Activated T-helper 17 cell treated with anti-CD3 and anti-CD28 coated beads, Interleukin-2, amount 50 U/mL, for 72 hours (primary cell): ENCODE data around the gene MVK. TPM values are rescaled to one million over a fixed set of nuclear protein-coding genes. Genes with fewer than 3 reads are reported as not detected.

ENCODE experiments used
- ATAC-seq: fragments of 150-1000 bp; cut with Tn5 transposase; replicated peaks from 2 replicates; pipeline ENCODE4 v1.10.0; 2021; ENCODE audit warnings: mild to moderate bottlenecking, moderate library complexity
- H3K27ac Mint-ChIP-seq: one replicate; pipeline ENCODE4 v1.8.0; 2022; ENCODE audit warnings: mixed read lengths
- H3K27me3 Mint-ChIP-seq: one replicate; pipeline ENCODE4 v1.8.0; 2022; ENCODE audit warnings: mixed read lengths
- H3K36me3 Mint-ChIP-seq: one replicate; pipeline ENCODE4 v1.8.0; 2022; ENCODE audit warnings: low read depth, mild to moderate bottlenecking, mixed read lengths
- H3K4me1 Mint-ChIP-seq: one replicate; pipeline ENCODE4 v1.8.0; 2022; ENCODE audit warnings: mixed read lengths
- H3K4me3 Mint-ChIP-seq: one replicate; pipeline ENCODE4 v1.8.0; 2022; ENCODE audit warnings: mild to moderate bottlenecking, mixed read lengths
- H3K9me3 Mint-ChIP-seq: one replicate; pipeline ENCODE4 v1.8.0; 2022; ENCODE audit warnings: mixed read lengths
- total RNA-seq, 2 donors: library from RNA; stranded (reverse); gene quantifications; one replicate each; pipeline ENCODE4 v1.2.3, GENCODE V29; 2022

The MVK gene
- total RNA-seq, 2 donors from 2014 or later: 10.7 to 15.6 TPM

GRCh38 chr12:109583733-109584132 lies 10.1 kb downstream of the MVK start:
- Mint-ChIP-seq H3K4me1 (no peaks in the 10 kb centered on the region), H3K27me3 (no peaks in the 10 kb centered on the region), H3K27ac (no peak overlapping the region), H3K36me3 (peaks cover 50% of the 10 kb centered on the region), H3K4me3 (no peak overlapping the region), H3K9me3 (no peaks in the 10 kb centered on the region)
- ATAC-seq: no peak

GRCh38 chr12:109586385-109587296 lies 13.0 kb downstream of the MVK start:
- no peaks in the 10 kb centered on the region for H3K9me3 Mint-ChIP-seq
- no peak overlapping the region for H3K4me3 Mint-ChIP-seq
- H3K36me3 Mint-ChIP-seq: peaks cover 27% of the 10 kb centered on the region
- H3K4me1 Mint-ChIP-seq: no peaks in the 10 kb centered on the region
- no peak overlapping the region for H3K27ac Mint-ChIP-seq
- ATAC-seq: no peak
- no peaks in the 10 kb centered on the region for H3K27me3 Mint-ChIP-seq

DNA sequence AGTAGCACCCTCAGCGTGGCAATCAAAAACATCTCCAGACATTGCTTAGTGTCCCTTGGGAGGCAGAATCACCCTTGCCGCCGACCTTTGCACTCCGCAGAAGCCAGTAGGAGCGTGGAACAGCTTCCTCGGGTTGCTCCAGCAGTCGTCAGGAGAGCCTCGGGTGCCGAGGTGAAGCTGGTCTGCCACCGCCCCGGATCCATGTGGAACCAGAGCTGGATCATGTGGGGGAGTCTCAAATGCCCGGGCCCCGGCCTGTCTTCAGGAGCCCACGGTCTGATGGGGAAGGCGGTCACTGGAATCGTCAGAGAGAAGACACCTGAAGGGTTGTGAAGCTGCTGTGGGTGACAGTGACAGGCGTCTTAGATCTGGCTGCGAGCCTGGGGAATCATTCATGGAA lies 14.3 kb downstream of the MVK start:
- Mint-ChIP-seq H3K27ac (no peak overlapping the region), H3K36me3 (peaks cover 15% of the 10 kb centered on the region), H3K27me3 (no peaks in the 10 kb centered on the region), H3K4me1 (no peaks in the 10 kb centered on the region), H3K4me3 (no peak overlapping the region), H3K9me3 (no peaks in the 10 kb centered on the region)
- no peak for ATAC-seq

DNA sequence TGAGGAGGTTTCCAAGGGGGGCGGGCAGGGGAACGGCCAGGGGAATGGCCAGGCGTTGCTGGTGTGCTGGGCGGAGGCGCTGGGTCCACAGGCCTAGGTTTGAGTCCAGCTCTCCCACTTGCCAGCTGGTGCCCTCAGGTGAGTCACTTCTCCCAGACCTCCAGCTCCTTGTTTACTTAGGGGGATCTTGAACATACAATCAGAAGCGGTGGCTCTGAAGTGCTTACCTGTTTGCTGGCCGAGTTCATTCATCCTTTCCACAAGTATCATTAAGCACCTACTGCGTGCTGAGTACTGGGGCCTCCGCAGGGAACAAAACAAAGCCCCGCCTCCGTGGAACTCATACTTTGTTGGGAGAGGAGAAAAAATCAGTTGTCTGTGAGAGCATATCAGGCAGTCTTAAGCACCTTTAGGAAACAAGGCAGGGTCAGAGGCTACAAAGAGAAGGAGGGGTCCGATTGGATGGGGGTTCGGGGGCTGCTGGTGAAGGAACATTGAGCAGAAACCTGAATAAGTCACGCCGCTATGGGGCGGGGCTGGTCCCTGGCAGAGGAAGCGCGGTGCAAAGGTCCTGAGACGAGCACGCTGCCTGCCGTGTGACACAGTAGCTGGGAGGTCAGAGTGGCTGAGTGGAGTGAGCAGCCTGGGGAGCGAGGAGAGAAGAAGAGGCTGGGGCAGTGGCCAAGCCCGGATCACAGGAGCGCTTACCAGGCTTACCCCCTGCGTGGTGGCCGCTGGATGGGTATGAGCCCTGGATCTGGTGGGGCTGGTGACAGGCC lies 15.1 kb downstream of the MVK start:
- Mint-ChIP-seq H3K27ac (no peak overlapping the region), H3K4me3 (no peak overlapping the region), H3K4me1 (no peaks in the 10 kb centered on the region), H3K27me3 (no peaks in the 10 kb centered on the region), H3K36me3 (peaks cover 15% of the 10 kb centered on the region), H3K9me3 (no peaks in the 10 kb centered on the region)
- no peak for ATAC-seq

DNA sequence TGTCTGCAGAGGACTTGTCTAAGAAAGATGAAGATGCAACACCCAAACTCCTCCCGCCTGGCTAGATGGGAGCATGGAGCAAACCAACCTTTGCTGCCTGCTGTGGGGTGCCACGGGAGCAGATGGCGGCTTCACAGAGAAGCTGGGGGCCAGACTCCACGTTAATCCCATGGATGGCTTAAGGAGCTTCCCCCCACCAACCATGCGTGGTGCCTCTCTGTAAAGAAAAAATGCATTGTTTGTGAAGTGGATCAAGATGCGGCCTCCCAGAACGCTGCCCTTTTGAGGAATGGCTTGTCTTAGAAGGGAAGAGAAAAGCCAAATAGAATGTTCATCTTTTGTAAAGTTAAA lies 15.6 kb downstream of the MVK start:
- Mint-ChIP-seq H3K27ac (no peak overlapping the region), H3K4me3 (no peak overlapping the region), H3K36me3 (peaks cover 15% of the 10 kb centered on the region), H3K9me3 (no peaks in the 10 kb centered on the region), H3K4me1 (no peaks in the 10 kb centered on the region), H3K27me3 (no peaks in the 10 kb centered on the region)
- ATAC-seq: no peak

GRCh38 chr12:109589691-109590245 lies 16.2 kb downstream of the MVK start:
- H3K4me1 Mint-ChIP-seq: no peaks in the 10 kb centered on the region
- H3K27me3 Mint-ChIP-seq: no peaks in the 10 kb centered on the region
- ATAC-seq: no peak
- H3K36me3 Mint-ChIP-seq: peaks cover 15% of the 10 kb centered on the region
- H3K27ac Mint-ChIP-seq: no peak overlapping the region
- no peaks in the 10 kb centered on the region for H3K9me3 Mint-ChIP-seq
- no peak overlapping the region for H3K4me3 Mint-ChIP-seq

DNA sequence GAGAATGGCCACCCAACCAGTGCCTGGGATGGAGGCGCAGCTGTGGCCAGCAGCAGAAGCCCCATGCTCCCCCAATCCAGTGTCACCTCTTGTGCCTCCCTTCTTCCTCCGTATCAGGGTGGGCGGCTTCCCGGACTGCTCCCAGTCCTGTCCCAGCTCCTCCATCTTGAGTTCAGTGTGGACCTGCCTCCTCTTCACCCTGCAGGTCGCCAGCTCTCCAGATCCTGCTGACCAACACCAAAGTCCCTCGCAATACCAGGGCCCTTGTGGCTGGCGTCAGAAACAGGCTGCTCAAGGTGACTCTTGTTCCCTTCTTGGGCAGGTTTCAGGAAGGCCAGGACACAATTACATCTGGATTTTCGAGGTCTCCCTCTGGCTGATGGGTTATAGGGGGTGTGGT lies 17.0 kb downstream of the MVK start:
- Mint-ChIP-seq H3K4me1 (peaks cover 2% of the 10 kb centered on the region), H3K36me3 (peaks cover 15% of the 10 kb centered on the region), H3K9me3 (no peaks in the 10 kb centered on the region), H3K27me3 (no peaks in the 10 kb centered on the region), H3K4me3 (no peak overlapping the region), H3K27ac (no peak overlapping the region)
- ATAC-seq: no peak

- H3K4me3 Mint-ChIP-seq: no peak overlapping the region
- no peak overlapping the region for H3K27ac Mint-ChIP-seq
- no peaks in the 10 kb centered on the region for H3K27me3 Mint-ChIP-seq
- no peaks in the 10 kb centered on the region for H3K9me3 Mint-ChIP-seq
- ATAC-seq: no peak
- H3K36me3 Mint-ChIP-seq: peaks cover 15% of the 10 kb centered on the region
- H3K4me1 Mint-ChIP-seq: peaks cover 6% of the 10 kb centered on the region
Observed at GRCh38 chr12:109591041-109591440, 17.4 kb downstream of the MVK start.

GRCh38 chr12:109592195-109592904 lies 18.8 kb downstream of the MVK start:
- Mint-ChIP-seq H3K4me1 (peaks cover 11% of the 10 kb centered on the region), H3K36me3 (peaks cover 15% of the 10 kb centered on the region), H3K27ac (no peak overlapping the region), H3K4me3 (no peak overlapping the region), H3K27me3 (no peaks in the 10 kb centered on the region), H3K9me3 (no peaks in the 10 kb centered on the region)
- no peak for ATAC-seq

DNA sequence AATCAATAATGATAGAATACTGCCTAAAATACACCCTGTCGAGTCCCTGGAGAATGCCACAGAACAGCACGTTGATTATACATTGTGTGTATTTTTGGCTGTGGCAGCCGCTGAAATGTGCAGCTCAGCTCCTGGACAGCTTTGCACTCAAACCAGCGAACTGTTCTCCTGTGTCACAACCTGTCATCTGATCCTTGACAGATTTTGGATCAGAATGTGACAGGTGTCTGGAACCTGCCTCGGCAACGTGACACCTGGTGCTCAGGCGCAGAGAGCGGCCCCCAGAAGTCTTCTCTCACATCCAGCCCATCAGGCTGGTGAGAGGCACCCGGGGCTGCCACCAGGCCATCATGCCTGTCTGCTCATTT lies 19.3 kb downstream of the MVK start:
- Mint-ChIP-seq H3K27me3 (no peaks in the 10 kb centered on the region), H3K4me1 (peaks cover 15% of the 10 kb centered on the region), H3K36me3 (peaks cover 11% of the 10 kb centered on the region), H3K27ac (no peak overlapping the region), H3K4me3 (no peak overlapping the region), H3K9me3 (no peaks in the 10 kb centered on the region)
- no peak for ATAC-seq

- H3K9me3 Mint-ChIP-seq: no peaks in the 10 kb centered on the region
- H3K36me3 Mint-ChIP-seq: no peaks in the 10 kb centered on the region
- no peaks in the 10 kb centered on the region for H3K27me3 Mint-ChIP-seq
- no peak for ATAC-seq
- peaks cover 18% of the 10 kb centered on the region for H3K4me1 Mint-ChIP-seq
- H3K4me3 Mint-ChIP-seq: no peak overlapping the region
- H3K27ac Mint-ChIP-seq: no peak overlapping the region
Observed at GRCh38 chr12:109594556-109595317, 21.1 kb downstream of the MVK start.

DNA sequence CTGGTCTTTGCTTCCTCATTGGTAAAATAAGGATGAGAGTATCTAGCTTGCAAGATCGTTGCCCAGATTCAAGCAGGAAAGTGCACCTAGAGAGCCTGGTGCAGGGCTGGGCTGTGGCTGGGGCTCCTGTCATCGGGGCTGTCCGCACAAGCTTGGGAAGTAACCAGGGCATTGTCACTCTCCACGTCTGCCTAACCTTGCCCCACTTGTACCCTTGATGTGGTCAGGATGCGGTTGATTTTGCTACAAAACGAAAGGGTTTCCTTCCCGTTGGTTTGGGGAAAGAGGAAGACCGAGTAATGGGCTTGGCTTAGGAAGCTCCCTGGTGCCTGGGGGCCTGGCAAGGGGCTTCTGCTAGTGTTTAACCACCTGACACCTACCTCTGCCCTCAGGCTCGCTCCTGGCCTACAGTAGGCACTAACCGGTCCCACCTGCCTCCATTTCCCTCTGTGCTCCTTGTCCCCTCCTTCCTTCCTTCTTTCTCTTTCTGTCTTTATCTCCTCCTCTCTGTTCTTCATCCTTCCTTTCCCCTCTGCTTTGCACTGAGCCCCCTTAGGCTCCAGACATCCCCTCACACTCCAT lies 21.8 kb downstream of the MVK start:
- Mint-ChIP-seq H3K27ac (no peak overlapping the region), H3K36me3 (no peaks in the 10 kb centered on the region), H3K4me1 (peaks cover 18% of the 10 kb centered on the region), H3K9me3 (no peaks in the 10 kb centered on the region), H3K27me3 (no peaks in the 10 kb centered on the region), H3K4me3 (no peak overlapping the region)
- ATAC-seq: peak; percentile 97

- Mint-ChIP-seq H3K4me3 (no peak overlapping the region), H3K27ac (no peak overlapping the region), H3K9me3 (no peaks in the 10 kb centered on the region), H3K4me1 (peaks cover 18% of the 10 kb centered on the region), H3K36me3 (no peaks in the 10 kb centered on the region), H3K27me3 (no peaks in the 10 kb centered on the region)
- no peak for ATAC-seq
Observed at GRCh38 chr12:109596418-109597244, 23.0 kb downstream of the MVK start.
